HG02759 (cell line): ENCODE data around the gene PFKFB3.
A peak's percentile ranks its signal among the peaks of the same experiment; 100 is the strongest.
"Not testable (repeated sequence)": the region's sequence is repeated elsewhere in the genome, so short reads cannot be mapped to it uniquely, and the experiment has no call there.

ENCODE experiments used
- ATAC-seq: cut with Tn5 transposase; IDR thresholded peaks from one replicate; pipeline ENCODE4 v1.9.1; 2021; ENCODE audit warnings: mild to moderate bottlenecking, moderate library complexity; ENCODE audit not compliant: unreplicated experiment

Gene PFKFB3

DNA sequence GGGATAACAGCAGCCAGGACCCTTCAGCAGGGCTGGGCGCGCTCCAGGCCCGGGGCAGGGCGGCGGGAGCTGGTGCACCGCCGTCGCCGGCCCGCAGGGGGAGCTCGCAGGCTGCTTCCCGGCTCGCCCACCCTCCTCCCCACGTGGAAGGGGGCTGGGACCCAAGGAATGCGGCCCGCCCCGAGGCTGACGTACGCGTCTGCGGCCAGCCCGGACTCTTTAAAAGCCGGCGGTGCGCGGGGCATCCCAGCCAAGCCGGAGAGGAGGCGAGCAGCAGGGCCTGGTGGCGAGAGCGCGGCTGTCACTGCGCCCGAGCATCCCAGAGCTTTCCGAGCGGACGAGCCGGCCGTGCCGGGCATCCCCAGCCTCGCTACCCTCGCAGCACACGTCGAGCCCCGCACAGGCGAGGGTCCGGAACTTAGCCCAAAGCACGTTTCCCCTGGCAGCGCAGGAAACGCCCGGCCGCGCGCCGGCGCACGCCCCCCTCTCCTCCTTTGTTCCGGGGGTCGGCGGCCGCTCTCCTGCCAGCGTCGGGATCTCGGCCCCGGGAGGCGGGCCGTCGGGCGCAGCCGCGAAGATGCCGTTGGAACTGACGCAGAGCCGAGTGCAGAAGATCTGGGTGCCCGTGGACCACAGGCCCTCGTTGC is at the start of gene PFKFB3:
TSS of gene PFKFB3 (plus strand) at position 249 of the 647 bp plus-strand sequence. CDS start at position 578, 329 bp downstream.
- ATAC-seq: peak; percentile 72

- no peak for ATAC-seq
Measured at GRCh38 chr10:6153845-6154244, 48.9 kb upstream of the PFKFB3 start.

DNA sequence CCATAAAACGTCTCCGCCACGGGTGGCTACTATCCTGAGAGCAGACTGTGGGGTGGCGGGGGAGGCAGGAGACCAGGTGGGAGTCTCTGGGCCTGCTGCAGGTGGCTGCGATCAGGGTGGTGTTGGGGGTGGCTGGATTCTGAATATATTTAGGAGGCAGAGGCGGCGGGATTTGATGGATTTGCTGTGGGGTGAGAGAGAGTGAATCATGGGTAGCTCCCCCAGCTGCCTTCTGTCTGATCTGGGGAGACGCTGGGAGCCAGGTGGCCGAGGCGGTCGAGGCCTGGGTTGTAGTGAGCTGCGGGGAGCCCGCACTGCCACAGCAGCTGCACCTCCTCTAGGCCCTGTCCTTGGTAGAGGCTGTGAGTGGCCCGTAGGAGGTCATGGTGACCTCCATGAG is 48.2 kb upstream of the PFKFB3 start:
- no peak for ATAC-seq

DNA sequence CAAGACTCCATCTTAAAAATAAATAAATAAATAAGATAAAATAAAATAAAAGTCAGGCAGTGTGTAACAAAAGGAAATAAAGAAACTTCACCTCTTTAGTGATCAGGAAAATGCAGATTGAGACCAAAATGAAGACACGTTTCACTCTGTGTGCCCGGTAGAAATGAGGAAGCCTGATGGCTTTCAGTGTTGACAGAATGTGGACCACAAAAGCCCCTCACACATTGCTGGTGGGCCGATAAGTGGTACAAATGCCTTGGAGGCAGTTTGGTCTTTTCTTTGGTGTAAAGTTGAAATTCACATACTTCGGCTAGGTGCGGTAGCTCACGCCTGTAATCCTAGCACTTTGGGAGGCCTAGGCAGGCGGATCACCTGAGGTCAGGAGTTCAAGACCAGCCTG is 44.5 kb upstream of the PFKFB3 start:
- no peak for ATAC-seq

GRCh38 chr10:6161921-6162320 is 40.8 kb upstream of the PFKFB3 start:
- no peak for ATAC-seq

DNA sequence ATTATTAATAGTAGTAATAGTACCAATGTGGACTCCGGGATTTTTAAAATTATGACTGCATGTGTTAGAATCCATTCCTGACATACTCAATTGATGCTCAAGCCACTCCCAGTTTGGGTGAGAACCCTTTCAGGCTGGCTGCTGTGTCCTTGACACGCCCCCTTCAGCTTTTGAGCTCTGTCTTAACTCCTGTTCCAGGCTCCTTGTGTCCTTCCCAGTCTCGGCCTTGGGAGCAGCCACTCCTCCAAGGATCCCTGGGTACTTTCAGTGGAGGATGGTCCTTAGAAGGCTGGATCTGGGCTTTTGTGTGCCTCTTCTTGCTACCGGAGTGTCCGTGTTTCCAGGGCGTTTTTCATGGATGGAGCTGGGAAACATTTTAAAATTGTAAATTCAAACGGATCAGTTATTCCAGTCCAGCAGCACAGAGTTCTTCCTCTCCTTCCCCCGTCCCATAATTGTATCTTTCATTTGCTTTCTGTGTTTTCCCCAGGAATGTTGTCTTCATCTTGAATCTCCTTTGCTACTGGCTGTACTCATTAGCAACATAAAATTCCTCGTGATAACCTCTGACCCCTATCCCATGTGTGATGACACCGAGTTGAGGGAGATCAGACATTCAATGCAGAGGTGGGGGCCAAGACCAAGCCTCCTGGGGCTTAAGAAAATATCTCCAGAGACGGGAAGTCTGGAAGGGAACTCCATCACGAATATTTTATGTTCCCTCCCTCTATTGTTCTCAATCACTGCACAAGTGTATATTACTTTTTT is 40.0 kb upstream of the PFKFB3 start:
- ATAC-seq: no peak

DNA sequence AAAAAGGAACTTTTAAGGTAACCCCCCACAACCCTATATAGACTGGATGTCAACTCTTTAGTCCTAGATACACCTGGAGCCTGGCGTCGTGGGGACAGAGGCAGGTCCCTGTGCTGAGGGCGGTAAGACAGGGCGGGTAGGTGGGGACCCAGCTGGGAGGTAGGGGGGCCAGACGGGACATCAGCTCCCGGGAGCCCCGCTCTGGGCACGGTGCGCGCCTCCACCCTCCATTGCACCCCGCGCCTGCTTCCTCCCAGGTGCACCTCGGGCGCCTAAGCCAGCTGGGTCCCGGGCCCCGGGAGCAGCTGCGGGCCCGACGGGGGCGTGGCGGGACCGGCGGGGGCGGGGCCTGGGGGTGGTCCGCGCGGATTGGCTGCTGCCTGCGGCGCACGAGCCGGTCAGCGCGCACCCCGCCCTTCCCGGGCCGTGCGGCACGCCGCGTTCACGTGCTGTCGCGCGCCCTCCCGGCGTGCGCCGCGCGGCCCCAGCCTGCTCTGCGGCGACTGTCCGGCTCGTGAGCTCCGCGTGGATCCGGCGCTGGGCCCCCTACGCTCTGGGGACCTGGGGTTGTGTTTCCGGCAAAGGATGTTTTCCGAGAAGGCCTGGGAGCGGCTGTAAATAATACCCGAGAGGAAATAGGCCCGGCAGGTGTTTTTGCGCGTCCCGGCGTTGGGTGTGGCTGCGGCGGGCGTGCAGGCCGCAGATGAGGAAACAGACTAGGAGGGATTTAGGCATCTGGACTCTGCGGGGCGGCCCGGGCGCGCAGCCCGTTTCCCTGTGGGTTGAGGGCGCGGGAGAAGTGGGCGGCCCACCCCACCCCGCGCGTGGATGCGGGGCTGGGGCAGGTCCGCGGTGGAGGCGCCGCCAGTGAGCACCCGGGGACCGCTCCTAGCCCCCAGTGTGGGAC is 39.1 kb upstream of the PFKFB3 start:
- ATAC-seq: peak; percentile 96

- ATAC-seq: no peak
Measured at GRCh38 chr10:6164271-6165095, 38.2 kb upstream of the PFKFB3 start.

DNA sequence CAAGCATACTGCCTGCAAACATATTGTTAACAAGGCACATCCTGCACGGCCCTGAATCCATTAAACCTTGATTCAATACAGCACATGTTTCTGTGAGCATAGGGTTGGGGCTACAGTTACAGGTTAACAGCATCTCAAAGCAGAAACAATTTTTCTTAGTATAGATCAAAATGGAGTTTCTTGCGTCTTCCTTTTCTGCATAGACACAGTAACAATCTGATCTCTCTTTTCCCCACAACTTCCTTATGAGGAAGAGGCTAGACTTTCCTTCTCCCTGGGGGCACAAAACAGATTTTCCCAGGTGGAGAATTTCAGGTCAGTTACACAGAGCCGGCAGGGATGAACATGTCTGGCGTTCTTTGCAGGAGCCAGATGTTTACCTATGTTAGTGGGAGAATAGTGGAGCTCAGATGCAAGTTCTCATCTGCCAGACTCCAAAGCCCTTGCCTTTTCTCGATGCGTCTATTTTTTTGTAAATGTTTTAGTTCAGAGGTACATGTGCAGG is 37.5 kb upstream of the PFKFB3 start:
- no peak for ATAC-seq

DNA sequence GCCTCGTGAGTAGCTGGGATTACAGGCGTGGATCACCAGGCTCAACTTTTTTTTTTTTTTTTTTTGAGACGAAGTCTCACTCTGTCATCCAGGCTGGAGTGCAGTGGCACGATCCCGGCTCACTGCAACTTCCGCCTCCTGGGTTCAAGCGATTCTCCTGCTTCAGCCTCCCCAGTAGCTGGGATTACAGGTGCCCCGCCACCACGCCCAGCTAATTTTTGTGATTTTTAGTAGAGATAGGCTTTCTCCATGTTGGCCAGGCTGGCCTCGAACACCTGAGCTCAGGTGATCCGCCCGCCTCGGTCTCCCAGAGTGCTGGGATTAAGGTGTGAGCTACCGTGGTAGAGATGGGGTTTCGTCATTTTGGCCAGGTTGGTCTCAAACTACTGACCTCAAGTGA is 36.8 kb upstream of the PFKFB3 start:
- ATAC-seq: not testable (repeated sequence)

- ATAC-seq: no peak
Measured at GRCh38 chr10:6167456-6167855, 35.3 kb upstream of the PFKFB3 start.

- ATAC-seq: no peak
Measured at GRCh38 chr10:6168084-6168483, 34.6 kb upstream of the PFKFB3 start.

DNA sequence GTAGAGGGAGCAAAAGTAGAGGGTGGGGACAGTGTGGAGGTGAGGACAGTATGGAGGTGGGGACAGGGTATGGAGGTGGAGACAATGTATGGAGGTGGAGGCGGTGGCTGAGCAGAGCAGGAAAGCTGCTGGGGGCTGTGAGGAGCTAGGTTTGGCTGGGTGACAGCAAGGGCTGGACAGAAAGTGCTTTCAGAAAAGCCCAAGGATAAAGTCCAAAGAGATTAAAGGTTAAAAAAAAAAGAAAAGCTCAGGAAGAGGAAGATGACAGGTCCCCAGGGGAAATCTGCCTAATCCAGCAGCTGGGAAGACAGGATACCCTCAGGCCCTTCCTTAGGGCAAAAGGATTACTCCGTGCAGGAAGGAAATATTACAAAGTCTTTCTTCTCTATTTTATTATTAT is 32.1 kb upstream of the PFKFB3 start:
- ATAC-seq: no peak

- ATAC-seq: no peak
Measured at GRCh38 chr10:6171881-6172695, 30.6 kb upstream of the PFKFB3 start.

DNA sequence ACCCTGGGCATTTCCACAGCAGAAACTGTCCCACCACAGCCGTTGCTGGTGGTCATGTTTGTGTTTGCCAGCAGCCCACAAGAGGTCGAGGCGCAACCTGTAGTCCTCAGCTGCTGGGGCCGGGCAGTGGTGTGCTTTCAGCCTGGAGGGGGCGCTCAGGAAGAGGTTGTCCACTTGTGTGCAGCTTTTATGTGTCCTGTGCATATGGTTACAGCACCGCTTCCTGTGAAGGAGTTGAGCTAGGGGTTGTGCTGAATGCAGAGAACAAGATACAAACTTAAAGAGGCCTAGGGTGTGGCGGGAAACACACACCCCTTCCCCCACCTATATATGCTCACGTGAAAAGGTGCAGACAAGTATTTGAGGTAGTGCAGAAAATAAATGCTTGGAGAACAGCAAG is 29.5 kb upstream of the PFKFB3 start:
- no peak for ATAC-seq

- no peak for ATAC-seq
Measured at GRCh38 chr10:6174201-6174874, 28.4 kb upstream of the PFKFB3 start.

GRCh38 chr10:6175329-6176055 is 27.2 kb upstream of the PFKFB3 start:
- ATAC-seq: no peak

DNA sequence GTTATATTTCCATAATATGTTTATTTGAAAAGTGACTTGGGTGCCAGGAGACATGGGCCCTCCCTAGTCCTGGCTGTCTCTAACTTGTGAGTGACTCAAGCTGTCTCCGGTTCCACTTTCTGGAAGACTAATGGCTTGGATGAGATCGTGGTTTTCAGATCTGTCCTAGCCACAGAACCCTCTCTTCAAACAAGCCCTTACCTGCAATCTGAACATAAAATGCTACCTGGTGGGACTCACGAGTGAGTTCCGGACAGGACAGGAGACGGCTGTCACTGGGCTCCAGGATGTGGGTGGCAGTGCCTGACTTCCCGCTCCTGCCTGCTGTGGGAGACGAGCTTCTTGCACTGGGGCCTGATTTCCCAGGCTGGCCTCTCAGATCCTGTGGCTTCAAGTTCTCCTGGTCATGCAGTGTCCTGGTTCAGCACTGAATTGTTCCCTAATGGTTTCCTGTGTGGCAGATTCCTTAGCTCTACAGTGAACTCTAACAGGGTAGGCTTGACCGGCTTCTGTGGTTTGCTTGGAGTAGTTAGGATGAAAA is 26.0 kb upstream of the PFKFB3 start:
- ATAC-seq: no peak
